Stomach (tissue), 4 donors: ENCODE data around the gene TNFRSF14.

Experiments used
- POLR2A ChIP-seq, 4 donors: fragments of 450-650 bp; IDR thresholded peaks; one replicate each; pipeline ENCODE4 v1.6.1; 2016; ENCODE audit warnings: antibody characterized with exemption in 4 of 4, control low read depth in 2 of 4, mild to moderate bottlenecking in 1 of 4, moderate library complexity in 1 of 4
- POLR2AphosphoS5 ChIP-seq, 3 donors: sonication (generic); formaldehyde crosslinking; IDR thresholded peaks; one replicate each; pipeline ENCODE4 v1.6.1; 2016; ENCODE audit warnings: antibody characterized with exemption in 3 of 3

GRCh38 chr1:2555634-2556276 lies 416 bp upstream of the TNFRSF14 start:
- peak; percentile 69 to 85 (median 72) for TF ChIP-seq POLR2AphosphoS5 (IDR thresholded peaks at IDR 0.05)
- peak in 1 of 4 donors; percentile 13 for TF ChIP-seq POLR2A (IDR thresholded peaks at IDR 0.05)
